PC-3 (cell line): ENCODE data around the gene CEP70. TPM values are rescaled to one million over a fixed set of nuclear protein-coding genes. Genes with fewer than 3 reads are reported as not detected.

Experiments
- ATAC-seq: fragments of 200-7000 bp; cut with Tn5 transposase; 2 replicates; pipeline ENCODE4 v1.9.1; 2020; ENCODE audit warnings: mild to moderate bottlenecking, moderate library complexity
- BruUV-seq: library from RNA; stranded (reverse); fragments of 400-500 nt; replicated peaks from 2 replicates; lab custom pipeline; 2021; lab: Mats Ljungman, UMichigan
- CTCF ChIA-PET: fragments of 300-600 bp; sonication (Branson Sonifier 250); formaldehyde crosslinking; loops from one replicate; lab custom pipeline; 2022; ENCODE audit warnings: antibody characterized with exemption; lab: Charles Lee
- POLR2A ChIA-PET: fragments of 300-600 bp; sonication (Branson Sonifier 250); formaldehyde crosslinking; loops from one replicate; lab custom pipeline; 2022; ENCODE audit warnings: antibody characterized with exemption; ENCODE audit not compliant: unreplicated experiment; lab: Charles Lee
- DNase-seq: peaks from one replicate; pipeline ENCODE4 v3.0.0-alpha.2; 2015
- H2AFZ ChIP-seq: fragments of 300-600 bp; sonication (generic); 2 replicates; pipeline ENCODE4 v1.6.0; 2016; ENCODE audit warnings: antibody characterized with exemption, low read length
- H3F3A ChIP-seq: fragments of 300-600 bp; sonication (generic); one replicate; pipeline ENCODE4 v1.6.0; 2017; ENCODE audit warnings: antibody characterized with exemption, low read length, control low read depth, mild to moderate bottlenecking; ENCODE audit not compliant: unreplicated experiment
- H3K27ac ChIP-seq: fragments of 300-600 bp; sonication (generic); 2 replicates; pipeline ENCODE4 v1.5.1; 2016; ENCODE audit warnings: mild to moderate bottlenecking, low read length
- H3K27me3 ChIP-seq: fragments of 300-600 bp; sonication (generic); 2 replicates; pipeline ENCODE4 v1.6.1; 2016; ENCODE audit warnings: low read length, mixed read lengths
- H3K36me3 ChIP-seq: fragments of 300-600 bp; sonication (generic); 2 replicates; pipeline ENCODE4 v1.6.1; 2016; ENCODE audit warnings: low read depth, mixed run types, low read length, mixed read lengths
- H3K4me1 ChIP-seq: fragments of 300-600 bp; sonication (generic); 2 replicates; pipeline ENCODE4 v1.5.1; 2016; ENCODE audit warnings: low read length; ENCODE audit not compliant: insufficient read depth
- H3K4me2 ChIP-seq: fragments of 300-600 bp; sonication (generic); 2 replicates; pipeline ENCODE4 v1.6.0; 2016; ENCODE audit warnings: low read length
- H3K4me3 ChIP-seq: fragments of 300-600 bp; sonication (generic); 2 replicates; pipeline ENCODE4 v1.5.1; 2016; ENCODE audit warnings: mild to moderate bottlenecking, low read length, mixed read lengths
- H3K79me2 ChIP-seq: fragments of 300-600 bp; sonication (generic); 2 replicates; pipeline ENCODE4 v1.6.1; 2017; ENCODE audit warnings: low read length, mixed read lengths
- H3K9ac ChIP-seq: fragments of 300-600 bp; sonication (generic); 2 replicates; pipeline ENCODE4 v1.6.0; 2016; ENCODE audit warnings: mild to moderate bottlenecking, low read length
- H3K9me2 ChIP-seq: fragments of 300-600 bp; sonication (generic); replicated peaks from 2 replicates; pipeline ENCODE4 v1.6.1; 2016; ENCODE audit warnings: mixed run types, low read length, mixed read lengths
- H3K9me3 ChIP-seq: fragments of 300-600 bp; sonication (generic); 2 replicates; pipeline ENCODE4 v1.6.1; 2016; ENCODE audit warnings: low read length, mixed read lengths
- H4K20me1 ChIP-seq: fragments of 300-600 bp; sonication (generic); 2 replicates; pipeline ENCODE4 v1.6.1; 2016; ENCODE audit warnings: low read length, mixed read lengths
- CTCF ChIP-seq: fragments of 300-600 bp; sonication (generic); conservative IDR thresholded peaks from 2 replicates; pipeline ENCODE4 v1.5.1; 2017; ENCODE audit warnings: antibody characterized with exemption, low read depth, mild to moderate bottlenecking, low read length
- EZH2 ChIP-seq: fragments of 300-600 bp; sonication (generic); IDR thresholded peaks from one replicate; pipeline ENCODE4 v1.6.1; 2017; ENCODE audit warnings: antibody characterized with exemption, mild to moderate bottlenecking, low read length; ENCODE audit not compliant: unreplicated experiment
- EZH2phosphoT487 ChIP-seq: fragments of 300-600 bp; sonication (generic); IDR thresholded peaks from 2 replicates; pipeline ENCODE4 v1.6.1; 2018; ENCODE audit warnings: mild to moderate bottlenecking, antibody characterized with exemption, low read length, borderline replicate concordance
- intact Hi-C: fragments of 100-400 bp; cut with micrococcal nuclease; formaldehyde crosslinking; loops from 2 replicates; pipeline ENCODE4 v1.9.0; 2023
- total RNA-seq: library from RNA; depleted of rRNA; stranded (reverse); fragments of >200 nt; gene quantifications from 2 replicates; pipeline ENCODE4 v1.2.3, GENCODE V29; 2014

Gene CEP70
- total RNA-seq, 1 experiment from 2014 or later, result 16.7 TPM

- DNase-seq, result no peak
- BruUV-seq, result no TSS peak
- no peaks in the 10 kb centered on the region for H3K27me3 ChIP-seq
- TF ChIP-seq CTCF, result no peak
- TF ChIP-seq EZH2phosphoT487, result no peak
- no peak for TF ChIP-seq EZH2
- H3K4me2 ChIP-seq, result no peak overlapping the region
- H3F3A ChIP-seq, result no peaks in the 10 kb centered on the region
- H3K36me3 ChIP-seq, result no peaks in the 10 kb centered on the region
- no peak overlapping the region for H2AFZ ChIP-seq
- intact Hi-C loops, result no loop called here
- H3K9me2 ChIP-seq, result no peaks in the 10 kb centered on the region
- no peaks in the 10 kb centered on the region for H3K79me2 ChIP-seq
- no peak overlapping the region for H3K9ac ChIP-seq
- CTCF ChIA-PET, result no interaction called here
- H4K20me1 ChIP-seq, result no peaks in the 10 kb centered on the region
- H3K4me1 ChIP-seq, result peaks cover 10% of the 10 kb centered on the region; the same call in 1 of the 2 replicates
- no peak overlapping the region for H3K27ac ChIP-seq
- no peak overlapping the region for H3K4me3 ChIP-seq
- POLR2A ChIA-PET, result no interaction called here
- no peaks in the 10 kb centered on the region for H3K9me3 ChIP-seq
- ATAC-seq, result no peak
Measured at GRCh38 chr3:138513090-138513843, 80.8 kb downstream of the CEP70 start.

DNA sequence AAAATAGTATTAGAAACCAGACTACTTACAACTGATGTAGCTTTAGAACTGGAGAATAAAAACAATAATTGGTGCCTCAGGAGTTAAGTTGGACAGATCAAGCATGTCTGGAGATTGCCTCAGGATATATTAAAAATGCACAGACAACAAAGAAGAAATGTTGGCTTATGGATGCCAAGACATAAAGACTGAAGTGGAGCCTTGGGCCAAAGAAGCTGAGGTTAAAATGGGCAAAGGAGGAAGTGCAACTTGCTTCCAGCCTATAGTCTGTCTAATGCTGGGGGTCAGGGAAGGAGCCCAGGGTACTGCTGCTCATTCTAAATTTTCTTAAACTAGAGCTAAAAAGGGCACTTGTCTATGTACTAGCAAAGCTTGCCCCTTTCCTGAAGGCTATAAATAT lies 82.1 kb downstream of the CEP70 start:
- H3K9me3 ChIP-seq, result no peaks in the 10 kb centered on the region
- no peaks in the 10 kb centered on the region for H4K20me1 ChIP-seq
- ChIA-PET CTCF (interaction anchor here (0.7 kb wide), 1 partner anchor 845 kb away, joined by 3 read pairs; no protein-coding TSS in a partner anchor), POLR2A (interaction anchor here (0.7 kb wide), 1 partner anchor 183 kb away, joined by 3 read pairs; no protein-coding TSS in a partner anchor)
- no peak overlapping the region for H2AFZ ChIP-seq
- H3K79me2 ChIP-seq, result no peaks in the 10 kb centered on the region
- H3K4me1 ChIP-seq, result peaks cover 10% of the 10 kb centered on the region; the same call in 1 of the 2 replicates
- DNase-seq (no peak), ATAC-seq (no peak)
- intact Hi-C loops, result no loop called here
- H3K27me3 ChIP-seq, result no peaks in the 10 kb centered on the region
- H3K4me2 ChIP-seq, result no peak overlapping the region
- no peaks in the 10 kb centered on the region for H3K9me2 ChIP-seq
- TF ChIP-seq EZH2 (no peak), CTCF (no peak), EZH2phosphoT487 (no peak)
- H3F3A ChIP-seq, result no peaks in the 10 kb centered on the region
- no peaks in the 10 kb centered on the region for H3K36me3 ChIP-seq
- BruUV-seq, result no TSS peak
- H3K4me3 ChIP-seq, result no peak overlapping the region
- H3K9ac ChIP-seq, result no peak overlapping the region
- H3K27ac ChIP-seq, result no peak overlapping the region

GRCh38 chr3:138509586-138509985 lies 84.5 kb downstream of the CEP70 start:
- no peaks in the 10 kb centered on the region for H3K9me2 ChIP-seq
- no peak overlapping the region for H3K9ac ChIP-seq
- no peaks in the 10 kb centered on the region for H3K36me3 ChIP-seq
- no peak overlapping the region for H3K4me2 ChIP-seq
- H4K20me1 ChIP-seq, result no peaks in the 10 kb centered on the region
- no TSS peak for BruUV-seq
- no peak overlapping the region for H3K27ac ChIP-seq
- TF ChIP-seq EZH2 (no peak), CTCF (no peak), EZH2phosphoT487 (no peak)
- ChIA-PET POLR2A (interaction anchor here (0.6 kb wide), 1 partner anchor 70 kb away, joined by 4 read pairs; no protein-coding TSS in a partner anchor), CTCF (no interaction called here)
- peaks cover 10% of the 10 kb centered on the region; the same call in 1 of the 2 replicates for H3K4me1 ChIP-seq
- no peaks in the 10 kb centered on the region for H3K9me3 ChIP-seq
- H2AFZ ChIP-seq, result no peak overlapping the region
- H3K4me3 ChIP-seq, result no peak overlapping the region
- ATAC-seq (no peak), DNase-seq (peak; percentile 10)
- H3K27me3 ChIP-seq, result no peaks in the 10 kb centered on the region
- intact Hi-C loops, result no loop called here
- H3F3A ChIP-seq, result no peaks in the 10 kb centered on the region
- H3K79me2 ChIP-seq, result no peaks in the 10 kb centered on the region
